Measurements from ENCODE around the gene XG.

Gene XG

DNA sequence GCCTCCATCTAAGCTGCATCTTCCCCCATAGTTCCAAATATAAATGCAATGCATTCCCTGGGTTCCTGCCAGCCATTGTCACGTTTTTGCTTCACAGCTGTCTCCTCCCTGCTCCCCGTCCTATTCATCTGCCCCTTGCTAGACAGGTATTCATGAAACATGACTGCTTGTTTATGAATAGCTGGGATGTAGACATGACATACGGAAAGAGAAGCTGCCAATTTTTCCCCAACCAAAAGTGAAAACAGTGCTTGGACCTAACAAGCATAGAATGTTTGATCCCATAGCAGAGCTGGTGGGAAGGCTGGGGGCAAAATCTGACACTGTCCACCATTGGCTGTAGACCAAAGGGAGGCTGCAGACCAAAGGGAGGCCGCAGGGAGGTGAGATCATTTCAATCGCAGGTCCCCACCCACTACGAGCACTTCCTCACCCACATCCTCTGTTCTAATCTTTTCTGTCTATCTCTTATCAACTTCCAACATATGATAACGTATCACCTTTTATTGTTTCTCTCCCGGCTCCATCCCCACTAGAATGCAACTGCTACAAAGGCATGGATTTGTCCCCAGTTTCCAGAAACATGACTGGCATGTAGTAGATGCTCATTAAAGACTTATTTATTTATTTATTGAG is 68.4 kb downstream of the XG start:
- H3K27ac Mint-ChIP-seq, result peak overlapping the region in 1 of 3 experiments; percentile 24

DNA sequence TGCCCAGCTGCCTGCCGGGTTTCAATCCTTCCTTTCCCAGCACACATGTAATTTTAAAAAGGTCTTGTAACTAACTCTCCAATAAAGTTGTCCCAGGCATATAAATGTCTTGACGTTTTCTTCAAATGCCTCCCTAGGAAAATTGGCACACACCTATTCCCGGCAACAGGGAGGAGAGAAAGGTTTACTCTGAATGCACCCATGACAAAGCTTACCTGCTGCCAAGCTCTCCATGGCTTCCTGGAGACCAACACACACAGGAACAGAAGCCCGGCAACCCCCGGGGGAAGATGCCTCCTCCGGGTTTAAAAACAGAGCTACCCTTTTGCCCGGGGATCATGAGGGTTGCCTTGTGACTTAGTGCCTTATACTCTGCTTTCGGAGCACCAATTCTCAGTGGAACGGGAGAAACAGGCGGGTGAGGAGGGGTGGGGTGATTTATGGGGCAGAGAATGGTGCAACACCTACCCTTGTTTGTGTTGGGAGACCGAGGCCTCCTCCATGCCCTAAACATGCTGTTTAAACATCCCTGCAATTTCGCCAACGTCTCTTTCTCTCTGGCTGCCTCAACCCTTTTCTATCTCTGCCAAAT is 72.1 kb downstream of the XG start:
- no peaks in the 10 kb centered on the region for H3K9me3 Mint-ChIP-seq
- H3K4me3 Mint-ChIP-seq, result no peak overlapping the region
- peaks cover 10% of the 10 kb centered on the region for H3K4me1 Mint-ChIP-seq
- peaks cover 5% of the 10 kb centered on the region for H3K27me3 Mint-ChIP-seq (ENCODE audit: low read depth)
- H3K36me3 Mint-ChIP-seq (ENCODE audit: low read depth), result no peaks in the 10 kb centered on the region
- TF ChIP-seq, protein P1, sequence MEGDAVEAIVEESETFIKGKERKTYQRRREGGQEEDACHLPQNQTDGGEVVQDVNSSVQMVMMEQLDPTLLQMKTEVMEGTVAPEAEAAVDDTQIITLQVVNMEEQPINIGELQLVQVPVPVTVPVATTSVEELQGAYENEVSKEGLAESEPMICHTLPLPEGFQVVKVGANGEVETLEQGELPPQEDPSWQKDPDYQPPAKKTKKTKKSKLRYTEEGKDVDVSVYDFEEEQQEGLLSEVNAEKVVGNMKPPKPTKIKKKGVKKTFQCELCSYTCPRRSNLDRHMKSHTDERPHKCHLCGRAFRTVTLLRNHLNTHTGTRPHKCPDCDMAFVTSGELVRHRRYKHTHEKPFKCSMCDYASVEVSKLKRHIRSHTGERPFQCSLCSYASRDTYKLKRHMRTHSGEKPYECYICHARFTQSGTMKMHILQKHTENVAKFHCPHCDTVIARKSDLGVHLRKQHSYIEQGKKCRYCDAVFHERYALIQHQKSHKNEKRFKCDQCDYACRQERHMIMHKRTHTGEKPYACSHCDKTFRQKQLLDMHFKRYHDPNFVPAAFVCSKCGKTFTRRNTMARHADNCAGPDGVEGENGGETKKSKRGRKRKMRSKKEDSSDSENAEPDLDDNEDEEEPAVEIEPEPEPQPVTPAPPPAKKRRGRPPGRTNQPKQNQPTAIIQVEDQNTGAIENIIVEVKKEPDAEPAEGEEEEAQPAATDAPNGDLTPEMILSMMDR (IDR thresholded peaks at IDR 0.05; ENCODE audit: unreplicated experiment in 3 of 3), result no peak
- H3K27ac Mint-ChIP-seq, result no peak overlapping the region

More for the DNA sequence above, 68.4 kb downstream of the XG start:
- H3K9me3 Mint-ChIP-seq, result no peaks in the 10 kb centered on the region
- H3K27me3 Mint-ChIP-seq (ENCODE audit: low read depth), result peaks cover 5% of the 10 kb centered on the region
- H3K4me3 Mint-ChIP-seq, result no peak overlapping the region
- H3K36me3 Mint-ChIP-seq (ENCODE audit: low read depth), result no peaks in the 10 kb centered on the region
- TF ChIP-seq, protein P1 (IDR thresholded peaks at IDR 0.05; ENCODE audit: unreplicated experiment in 3 of 3), result no peak
- H3K4me1 Mint-ChIP-seq, result peaks cover 10% of the 10 kb centered on the region

DNA sequence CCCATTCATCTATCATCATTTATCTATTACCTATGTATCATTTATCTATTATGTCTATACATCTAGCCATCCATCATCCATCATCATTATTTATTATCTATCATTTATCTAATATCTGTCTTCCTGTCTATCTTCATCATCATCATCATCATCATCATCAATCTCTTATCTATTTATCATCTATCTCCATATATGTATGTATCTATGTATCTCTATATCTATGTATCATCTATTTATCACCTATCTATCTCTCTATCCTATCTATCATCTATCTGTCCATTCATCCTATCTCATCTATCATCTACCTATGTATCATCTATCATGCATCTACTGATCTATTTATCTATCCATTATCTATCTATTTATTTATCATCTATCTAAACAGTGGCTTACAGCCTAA is 73.0 kb downstream of the XG start:
- Mint-ChIP-seq H3K4me3 (no peak overlapping the region), H3K4me1 (peaks cover 6% of the 10 kb centered on the region), H3K27ac (no peak overlapping the region), H3K27me3 (ENCODE audit: low read depth) (peaks cover 5% of the 10 kb centered on the region), H3K36me3 (ENCODE audit: low read depth) (no peaks in the 10 kb centered on the region), H3K9me3 (no peaks in the 10 kb centered on the region)
- TF ChIP-seq, protein P1 (IDR thresholded peaks at IDR 0.05; ENCODE audit: unreplicated experiment in 3 of 3), result no peak

DNA sequence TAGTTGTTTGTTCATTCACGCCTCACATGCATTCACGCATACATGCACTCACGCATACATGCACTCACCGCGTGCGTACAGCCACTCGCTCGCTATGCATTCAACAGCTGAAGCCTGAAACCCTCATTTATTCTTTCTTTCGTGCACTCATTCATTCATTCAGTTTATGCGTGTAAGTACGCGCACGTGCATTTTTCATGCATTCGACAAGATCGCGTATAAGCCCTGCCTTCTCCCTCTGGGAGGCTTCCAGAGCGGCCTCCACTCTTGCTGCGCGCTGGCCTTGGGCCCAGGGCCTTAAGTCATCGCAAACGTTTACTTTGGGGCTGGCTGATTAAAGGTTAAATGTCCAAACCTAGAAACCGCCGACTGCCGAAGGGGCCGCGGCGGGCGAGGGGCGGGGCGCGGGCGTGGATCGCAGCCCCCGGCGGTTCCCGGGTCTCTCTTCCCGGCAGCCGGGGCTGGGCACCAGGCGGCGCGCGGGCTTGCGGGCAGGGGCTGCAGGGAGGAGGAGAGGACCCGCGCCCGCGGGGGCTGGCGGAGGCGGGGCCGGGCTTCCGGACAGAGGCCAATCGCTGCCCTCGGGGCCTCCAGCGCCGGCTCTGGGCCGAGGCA is 76.6 kb downstream of the XG start, which contains the start of gene GYG2:
TSS of gene GYG2 (plus strand) at position 587 of the 615 bp plus-strand sequence. CDS start 1,259 bp downstream, outside the sequence.
- Mint-ChIP-seq H3K4me1 (peaks cover 19% of the 10 kb centered on the region), H3K4me3 (peak within 1 kb of the TSS; percentile 73 to 75 (median 73)), H3K27ac (no peak within 1 kb of the TSS), H3K9me3 (no peaks in the 10 kb centered on the region), H3K27me3 (ENCODE audit: low read depth) (peaks cover 11% of the 10 kb centered on the region), H3K36me3 (ENCODE audit: low read depth) (peaks cover 24% of the 10 kb centered on the region)
- TF ChIP-seq, protein P1 (IDR thresholded peaks at IDR 0.05; ENCODE audit: unreplicated experiment in 3 of 3), result no peak

DNA sequence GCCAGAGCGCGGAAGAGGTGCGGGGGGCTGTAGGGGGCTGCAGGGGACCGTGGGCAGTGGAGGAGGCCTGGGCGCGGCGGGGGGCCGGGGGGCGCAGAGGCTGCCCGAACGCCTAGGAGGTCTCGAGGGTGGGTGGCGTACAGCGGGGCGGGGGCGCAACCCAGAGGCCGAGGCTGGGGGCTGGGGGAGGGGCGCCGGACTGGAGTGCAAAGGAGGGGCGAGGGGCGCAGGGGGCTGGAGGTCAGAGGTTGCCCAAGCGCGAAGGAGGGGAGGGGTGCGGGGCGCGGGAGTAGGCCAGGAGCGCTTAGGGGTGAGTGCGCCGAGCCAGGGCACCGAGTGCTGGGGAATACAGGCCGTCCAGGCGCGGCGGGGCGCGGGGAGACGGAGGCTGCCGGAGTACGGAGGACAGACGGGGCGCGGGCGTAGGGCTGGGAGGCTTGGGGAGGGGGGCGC is 77.1 kb downstream of the XG start:
- Mint-ChIP-seq H3K27ac (no peak overlapping the region), H3K36me3 (ENCODE audit: low read depth) (peaks cover 29% of the 10 kb centered on the region), H3K4me1 (peaks cover 19% of the 10 kb centered on the region), H3K27me3 (ENCODE audit: low read depth) (peaks cover 11% of the 10 kb centered on the region), H3K9me3 (no peaks in the 10 kb centered on the region), H3K4me3 (peak overlapping the region; percentile 51 to 75 (median 73))
- TF ChIP-seq, protein P1 (IDR thresholded peaks at IDR 0.05; ENCODE audit: unreplicated experiment in 3 of 3), result no peak
